Esophagus muscularis mucosa (tissue), 4 donors: ENCODE results near the gene TSC22D3.

Experiments used
- CTCF ChIP-seq, 3 experiments: fragments of 200-600 bp in 2 of 3; fragments of 450-650 bp in 1 of 3; sonication (generic) in 2 of 3; IDR thresholded peaks; one replicate each; pipeline ENCODE4 v1.5.1; 2017 to 2019; ENCODE audit warnings: antibody characterized with exemption in 3 of 3, mild to moderate bottlenecking in 2 of 3, moderate library complexity in 1 of 3
- EP300 ChIP-seq: sonication (generic); formaldehyde crosslinking; IDR thresholded peaks from one replicate; pipeline ENCODE4 v1.6.1; 2017; ENCODE audit warnings: antibody characterized with exemption
- POLR2A ChIP-seq: fragments of 450-650 bp; IDR thresholded peaks from one replicate; pipeline ENCODE4 v1.6.1; 2017; ENCODE audit warnings: antibody characterized with exemption, moderate library complexity, mild to moderate bottlenecking, low read depth
- POLR2AphosphoS5 ChIP-seq, 2 donors: sonication (generic); formaldehyde crosslinking; IDR thresholded peaks; one replicate each; pipeline ENCODE4 v1.6.1; 2017; ENCODE audit warnings: antibody characterized with exemption in 2 of 2

- no peak for TF ChIP-seq CTCF (IDR thresholded peaks at IDR 0.05)
- TF ChIP-seq POLR2AphosphoS5 (IDR thresholded peaks at IDR 0.05): peak; percentile 61 to 83
- no peak for TF ChIP-seq POLR2A
- peak; percentile 41 for TF ChIP-seq EP300
Observed at GRCh38 chrX:107700317-107700774, 75.2 kb downstream of the TSC22D3 start.
